ENCODE results near the gene DGKZ.

The DGKZ gene

DNA sequence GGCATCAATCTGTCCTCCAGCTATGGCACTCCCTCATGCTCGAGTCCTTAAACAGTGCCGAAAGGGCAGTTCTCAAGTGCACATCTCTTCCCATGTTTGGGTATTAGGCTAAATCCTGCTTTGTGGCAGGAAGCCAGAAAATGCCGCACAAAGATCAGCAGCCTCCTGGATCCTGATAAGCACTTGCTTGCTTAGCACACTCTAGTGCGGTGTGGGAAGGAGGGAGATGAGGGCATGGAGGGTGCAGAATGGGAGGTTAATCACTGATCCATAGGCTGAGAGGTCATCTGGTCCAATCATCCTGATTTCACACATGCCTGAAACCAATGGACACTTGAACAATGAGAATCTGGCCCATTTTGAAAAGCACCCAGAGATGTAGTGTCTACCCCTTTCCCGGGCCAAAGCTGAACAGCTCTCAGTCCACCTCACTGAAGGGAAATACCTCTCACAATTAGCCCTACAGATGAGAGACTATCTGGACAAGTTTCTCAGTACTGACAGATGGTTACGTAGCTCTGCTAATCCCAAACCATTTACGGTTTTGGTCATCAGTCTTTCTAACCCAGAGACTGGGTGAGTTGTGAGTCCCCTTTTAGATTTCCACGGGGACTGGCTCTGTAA is 74.1 kb downstream of the DGKZ start:
- no peak overlapping the region for H2BK15ac ChIP-seq (replicated peaks; ENCODE audit: low read depth)
- no peak overlapping the region for H4K8ac ChIP-seq (ENCODE audit: low read depth, low read length)
- no peaks in the 10 kb centered on the region for H3K79me2 ChIP-seq (ENCODE audit: control insufficient read depth, insufficient read depth, low read length)
- no peak overlapping the region for H3K18ac ChIP-seq (ENCODE audit: low read length)
- no peak overlapping the region for H2BK120ac ChIP-seq (ENCODE audit: low read depth, low read length)
- H3K4me3 ChIP-seq (ENCODE audit: low read length): no peak overlapping the region
- H3K27me3 ChIP-seq (ENCODE audit: insufficient read depth, low read length, poor library complexity): no peaks in the 10 kb centered on the region
- DNase-seq: no peak
- H3K79me1 ChIP-seq (ENCODE audit: low read length): no peaks in the 10 kb centered on the region
- H2AK5ac ChIP-seq (ENCODE audit: low read length): no peak overlapping the region
- no peak overlapping the region for H3K4me2 ChIP-seq (ENCODE audit: low read length)
- H3K4ac ChIP-seq (ENCODE audit: low read depth, low read length): no peak overlapping the region
- no peak overlapping the region for H2BK5ac ChIP-seq (ENCODE audit: low read length)
- no peak overlapping the region for H3K9ac ChIP-seq (ENCODE audit: low read length)
- H3K27ac ChIP-seq (ENCODE audit: low read depth, low read length): no peak overlapping the region
- no peaks in the 10 kb centered on the region for H3K4me1 ChIP-seq (ENCODE audit: control insufficient read depth, low read depth, low read length)
- no peak overlapping the region for H4K5ac ChIP-seq (ENCODE audit: low read length)
- H3K23ac ChIP-seq (ENCODE audit: low read length): no peak overlapping the region
- no peak overlapping the region for H3K56ac ChIP-seq (ENCODE audit: low read length)
- peaks cover 1% of the 10 kb centered on the region for H3K36me3 ChIP-seq (ENCODE audit: control insufficient read depth, insufficient read depth, low read length)
- no CpG with 5 or more reads among the region's 8 CpGs for WGBS (ENCODE audit: extremely low coverage, insufficient coverage, low lambda C conversion rate)

DNA sequence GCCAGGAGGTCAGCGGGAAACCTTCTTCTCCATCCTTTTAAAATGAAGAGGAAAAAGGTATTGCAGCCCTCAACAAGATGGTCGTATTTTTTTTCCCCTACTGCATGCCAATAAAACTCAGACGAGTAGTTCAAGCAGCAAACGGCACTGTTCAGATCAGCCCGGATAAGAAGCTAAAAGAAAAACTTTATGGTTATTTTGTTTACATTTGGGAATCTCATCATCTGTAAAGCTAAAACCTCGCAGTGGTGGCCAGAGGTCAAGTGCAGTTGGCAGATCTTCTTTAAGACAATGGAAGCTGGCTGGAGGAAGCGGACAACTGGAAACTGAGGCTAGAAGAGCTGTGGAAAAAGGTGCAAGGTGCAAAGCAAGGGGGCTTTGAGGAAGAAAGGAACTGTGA is 75.3 kb downstream of the DGKZ start:
- H3K79me2 ChIP-seq (ENCODE audit: control insufficient read depth, insufficient read depth, low read length): no peaks in the 10 kb centered on the region
- no peak overlapping the region for H2BK120ac ChIP-seq (ENCODE audit: low read depth, low read length)
- H3K56ac ChIP-seq (ENCODE audit: low read length): no peak overlapping the region
- no peak overlapping the region for H3K4me2 ChIP-seq (ENCODE audit: low read length)
- no peak overlapping the region for H3K9ac ChIP-seq (ENCODE audit: low read length)
- H4K5ac ChIP-seq (ENCODE audit: low read length): no peak overlapping the region
- no peak overlapping the region for H3K18ac ChIP-seq (ENCODE audit: low read length)
- no peak overlapping the region for H3K4ac ChIP-seq (ENCODE audit: low read depth, low read length)
- no peaks in the 10 kb centered on the region for H3K27me3 ChIP-seq (ENCODE audit: insufficient read depth, low read length, poor library complexity)
- H3K4me3 ChIP-seq (ENCODE audit: low read length): no peak overlapping the region
- H3K36me3 ChIP-seq (ENCODE audit: control insufficient read depth, insufficient read depth, low read length): peaks cover 1% of the 10 kb centered on the region
- H4K8ac ChIP-seq (ENCODE audit: low read depth, low read length): no peak overlapping the region
- H3K23ac ChIP-seq (ENCODE audit: low read length): no peak overlapping the region
- H2AK5ac ChIP-seq (ENCODE audit: low read length): no peak overlapping the region
- H3K4me1 ChIP-seq (ENCODE audit: control insufficient read depth, low read depth, low read length): no peaks in the 10 kb centered on the region
- no CpG with 5 or more reads among the region's 7 CpGs for WGBS (ENCODE audit: extremely low coverage, insufficient coverage, low lambda C conversion rate)
- DNase-seq: no peak
- no peak overlapping the region for H3K27ac ChIP-seq (ENCODE audit: low read depth, low read length)
- no peak overlapping the region for H2BK15ac ChIP-seq (replicated peaks; ENCODE audit: low read depth)
- no peaks in the 10 kb centered on the region for H3K79me1 ChIP-seq (ENCODE audit: low read length)
- no peak overlapping the region for H2BK5ac ChIP-seq (ENCODE audit: low read length)

DNA sequence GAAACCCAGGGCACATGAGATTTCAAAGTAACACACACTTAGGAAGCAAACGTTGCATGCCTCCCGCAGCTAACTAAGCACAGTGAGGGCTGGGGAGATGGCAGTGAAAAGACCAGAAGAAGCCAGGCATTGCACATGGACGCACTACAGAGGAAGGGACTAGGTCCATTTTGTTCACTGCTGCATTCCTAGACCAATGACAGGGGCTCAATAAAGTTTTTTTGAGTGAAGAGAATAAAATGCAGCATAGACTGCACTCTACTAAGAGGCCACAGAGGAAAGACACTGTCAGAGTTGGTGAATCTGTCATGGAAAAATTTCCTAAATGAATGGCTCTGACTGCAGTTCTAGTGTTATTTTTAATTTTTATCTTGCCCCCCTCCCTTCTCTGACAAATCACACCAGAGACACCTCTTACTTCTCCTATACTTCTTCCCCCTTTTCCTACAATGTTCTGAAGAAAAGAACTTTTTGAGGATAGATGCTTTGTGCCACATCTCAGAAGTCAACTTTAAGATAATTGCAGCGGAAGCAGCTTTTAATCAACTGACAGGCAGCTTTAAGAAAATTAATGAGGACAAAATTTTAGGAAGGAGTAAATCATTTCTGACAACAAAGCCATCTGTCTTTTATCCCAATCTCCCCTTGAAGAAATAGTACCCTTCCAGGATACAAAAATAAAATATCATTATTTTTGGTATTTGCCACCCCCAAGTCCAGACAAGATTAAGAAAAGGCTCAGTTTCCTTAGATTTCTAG is 79.1 kb downstream of the DGKZ start:
- Histone ChIP-seq H2BK15ac (replicated peaks; ENCODE audit: low read depth) (no peak overlapping the region), H3K4me1 (ENCODE audit: control insufficient read depth, low read depth, low read length) (no peaks in the 10 kb centered on the region), H2BK120ac (ENCODE audit: low read depth, low read length) (no peak overlapping the region), H3K27ac (ENCODE audit: low read depth, low read length) (no peak overlapping the region), H2AK5ac (ENCODE audit: low read length) (no peak overlapping the region), H3K23ac (ENCODE audit: low read length) (no peak overlapping the region), H3K18ac (ENCODE audit: low read length) (no peak overlapping the region), H3K4me3 (ENCODE audit: low read length) (no peak overlapping the region), H3K27me3 (ENCODE audit: insufficient read depth, low read length, poor library complexity) (no peaks in the 10 kb centered on the region), H4K8ac (ENCODE audit: low read depth, low read length) (no peak overlapping the region), H3K4ac (ENCODE audit: low read depth, low read length) (no peak overlapping the region), H3K79me2 (ENCODE audit: control insufficient read depth, insufficient read depth, low read length) (no peaks in the 10 kb centered on the region), H3K79me1 (ENCODE audit: low read length) (no peaks in the 10 kb centered on the region), H3K9ac (ENCODE audit: low read length) (no peak overlapping the region), H4K5ac (ENCODE audit: low read length) (no peak overlapping the region), H3K4me2 (ENCODE audit: low read length) (no peak overlapping the region), H2BK5ac (ENCODE audit: low read length) (no peak overlapping the region), H3K36me3 (ENCODE audit: control insufficient read depth, insufficient read depth, low read length) (peaks cover 1% of the 10 kb centered on the region), H3K56ac (ENCODE audit: low read length) (no peak overlapping the region)
- no CpG with 5 or more reads among the region's 4 CpGs for WGBS (ENCODE audit: extremely low coverage, insufficient coverage, low lambda C conversion rate)
- DNase-seq: no peak

DNA sequence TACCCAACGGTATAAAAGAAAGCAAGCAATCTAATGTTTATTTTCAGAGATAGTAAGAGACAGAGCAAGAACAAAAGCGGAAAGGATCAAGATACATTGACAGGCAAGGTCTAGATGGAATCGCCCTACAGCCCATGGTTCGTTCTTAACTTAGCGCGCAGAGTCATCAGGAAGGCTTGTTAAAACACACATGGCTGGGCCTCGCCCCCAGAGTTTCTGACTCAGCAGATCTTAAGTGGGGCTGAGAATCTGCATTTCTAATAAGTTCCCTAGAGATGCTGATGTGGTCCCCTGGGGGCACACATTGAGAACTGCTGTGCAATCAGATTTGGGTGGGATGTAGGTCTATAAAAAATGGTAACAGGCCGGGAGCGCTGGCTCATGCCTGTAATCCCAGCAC is 80.1 kb downstream of the DGKZ start:
- Histone ChIP-seq H3K9ac (ENCODE audit: low read length) (no peak overlapping the region), H3K4me2 (ENCODE audit: low read length) (no peak overlapping the region), H3K56ac (ENCODE audit: low read length) (no peak overlapping the region), H4K8ac (ENCODE audit: low read depth, low read length) (no peak overlapping the region), H2BK120ac (ENCODE audit: low read depth, low read length) (no peak overlapping the region), H2BK15ac (replicated peaks; ENCODE audit: low read depth) (no peak overlapping the region), H4K5ac (ENCODE audit: low read length) (no peak overlapping the region), H3K79me1 (ENCODE audit: low read length) (no peaks in the 10 kb centered on the region), H3K4me1 (ENCODE audit: control insufficient read depth, low read depth, low read length) (no peaks in the 10 kb centered on the region), H2BK5ac (ENCODE audit: low read length) (no peak overlapping the region), H3K23ac (ENCODE audit: low read length) (no peak overlapping the region), H3K27ac (ENCODE audit: low read depth, low read length) (no peak overlapping the region), H3K79me2 (ENCODE audit: control insufficient read depth, insufficient read depth, low read length) (no peaks in the 10 kb centered on the region), H3K4ac (ENCODE audit: low read depth, low read length) (no peak overlapping the region), H3K27me3 (ENCODE audit: insufficient read depth, low read length, poor library complexity) (no peaks in the 10 kb centered on the region), H3K4me3 (ENCODE audit: low read length) (no peak overlapping the region), H3K36me3 (ENCODE audit: control insufficient read depth, insufficient read depth, low read length) (no peaks in the 10 kb centered on the region), H3K18ac (ENCODE audit: low read length) (no peak overlapping the region), H2AK5ac (ENCODE audit: low read length) (no peak overlapping the region)
- no CpG with 5 or more reads among the region's 9 CpGs for WGBS (ENCODE audit: extremely low coverage, insufficient coverage, low lambda C conversion rate)
- peak; percentile 55 for DNase-seq

DNA sequence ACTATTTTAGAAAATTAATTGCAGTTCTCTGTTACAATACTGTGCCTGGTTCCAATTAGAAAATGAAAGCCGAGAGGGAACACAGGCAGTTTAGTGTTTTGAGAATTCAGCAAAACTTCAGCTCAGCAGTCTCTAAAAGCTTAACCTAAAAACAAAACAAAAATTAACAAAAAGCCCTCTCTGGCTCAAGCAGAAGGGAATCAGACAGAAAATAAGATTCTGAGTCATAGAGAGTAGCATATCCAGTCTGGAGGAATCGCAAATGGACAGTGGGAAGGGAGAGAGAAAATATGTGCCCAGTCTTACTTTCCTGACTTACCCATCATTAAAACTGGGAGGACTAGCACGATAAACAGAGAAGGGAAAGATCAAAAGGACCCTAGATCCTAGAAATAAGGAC is 82.5 kb downstream of the DGKZ start:
- H2BK5ac ChIP-seq (ENCODE audit: low read length): no peak overlapping the region
- peaks cover 2% of the 10 kb centered on the region for H3K36me3 ChIP-seq (ENCODE audit: control insufficient read depth, insufficient read depth, low read length)
- no peak overlapping the region for H3K27ac ChIP-seq (ENCODE audit: low read depth, low read length)

More for the DNA sequence above, 82.5 kb downstream of the DGKZ start:
- Histone ChIP-seq H3K4me3 (ENCODE audit: low read length) (no peak overlapping the region), H3K18ac (ENCODE audit: low read length) (no peak overlapping the region), H4K5ac (ENCODE audit: low read length) (no peak overlapping the region), H3K27me3 (ENCODE audit: insufficient read depth, low read length, poor library complexity) (no peaks in the 10 kb centered on the region), H3K9ac (ENCODE audit: low read length) (no peak overlapping the region), H2AK5ac (ENCODE audit: low read length) (no peak overlapping the region), H3K4me1 (ENCODE audit: control insufficient read depth, low read depth, low read length) (no peaks in the 10 kb centered on the region), H3K4me2 (ENCODE audit: low read length) (no peak overlapping the region), H3K79me2 (ENCODE audit: control insufficient read depth, insufficient read depth, low read length) (no peaks in the 10 kb centered on the region), H4K8ac (ENCODE audit: low read depth, low read length) (no peak overlapping the region), H3K4ac (ENCODE audit: low read depth, low read length) (no peak overlapping the region), H2BK120ac (ENCODE audit: low read depth, low read length) (no peak overlapping the region), H2BK15ac (replicated peaks; ENCODE audit: low read depth) (no peak overlapping the region), H3K56ac (ENCODE audit: low read length) (no peak overlapping the region), H3K79me1 (ENCODE audit: low read length) (no peaks in the 10 kb centered on the region), H3K23ac (ENCODE audit: low read length) (no peak overlapping the region)
- no CpG with 5 or more reads among the region's 3 CpGs for WGBS (ENCODE audit: extremely low coverage, insufficient coverage, low lambda C conversion rate)
- DNase-seq: no peak

All from mesendoderm (in vitro differentiated cells).